CD4-positive, alpha-beta T cell treated with Interleukin-6 at 100 ng/mL for 8 hours (primary cell): ENCODE results near the gene C1QTNF1.

Source experiments
- DNase-seq: peaks from one replicate; pipeline ENCODE4 v3.0.0-alpha.2; 2020; ENCODE audit warnings: mixed read lengths, low spot score

The C1QTNF1 gene

DNA sequence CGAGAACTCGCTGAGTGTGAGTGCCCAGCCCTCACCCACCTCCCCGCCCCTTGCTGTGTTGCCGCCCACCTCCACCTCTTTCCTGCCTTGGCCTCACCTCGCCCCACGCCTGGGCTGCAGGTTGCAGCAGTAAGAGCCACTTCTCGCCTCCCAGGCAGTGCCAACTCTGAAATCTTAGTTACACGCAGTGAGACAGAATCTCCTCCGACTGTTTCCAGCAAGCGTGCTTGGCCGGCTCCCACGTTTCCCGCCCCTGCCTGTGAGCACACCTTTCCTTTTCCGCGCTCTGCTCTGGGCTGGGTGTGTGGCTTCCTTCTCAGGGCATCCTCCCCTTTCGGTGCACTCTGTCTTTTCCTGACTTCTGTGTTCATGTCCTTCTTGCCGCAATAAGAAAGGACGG lies 56.4 kb downstream of the C1QTNF1 start:
- DNase-seq: no peak

DNA sequence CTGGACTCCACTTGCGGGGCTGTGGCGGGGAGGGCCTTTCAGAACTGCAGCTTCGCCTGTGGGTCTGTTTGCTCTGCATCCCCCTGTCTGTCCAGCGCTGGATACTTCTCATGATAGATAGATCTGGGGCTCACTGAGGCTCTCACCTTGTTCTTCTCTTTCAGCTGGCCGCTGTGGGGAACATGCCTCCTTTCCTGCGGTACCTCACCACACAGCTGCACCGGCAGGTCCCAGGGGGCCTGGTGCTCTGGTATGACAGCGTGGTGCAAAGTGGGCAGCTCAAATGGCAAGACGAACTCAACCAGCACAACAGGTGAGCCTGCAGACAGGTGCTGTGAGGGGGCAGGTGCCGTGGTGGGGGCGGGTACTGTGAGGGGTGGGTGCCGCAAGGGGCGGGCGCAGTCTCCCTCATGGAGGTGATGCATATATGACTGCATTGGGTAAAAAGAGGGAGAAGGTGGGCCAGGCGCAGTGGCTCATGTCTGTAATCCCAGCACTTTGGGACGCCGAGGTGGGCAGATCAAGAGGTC lies 56.9 kb downstream of the C1QTNF1 start:
- no peak for DNase-seq

DNA sequence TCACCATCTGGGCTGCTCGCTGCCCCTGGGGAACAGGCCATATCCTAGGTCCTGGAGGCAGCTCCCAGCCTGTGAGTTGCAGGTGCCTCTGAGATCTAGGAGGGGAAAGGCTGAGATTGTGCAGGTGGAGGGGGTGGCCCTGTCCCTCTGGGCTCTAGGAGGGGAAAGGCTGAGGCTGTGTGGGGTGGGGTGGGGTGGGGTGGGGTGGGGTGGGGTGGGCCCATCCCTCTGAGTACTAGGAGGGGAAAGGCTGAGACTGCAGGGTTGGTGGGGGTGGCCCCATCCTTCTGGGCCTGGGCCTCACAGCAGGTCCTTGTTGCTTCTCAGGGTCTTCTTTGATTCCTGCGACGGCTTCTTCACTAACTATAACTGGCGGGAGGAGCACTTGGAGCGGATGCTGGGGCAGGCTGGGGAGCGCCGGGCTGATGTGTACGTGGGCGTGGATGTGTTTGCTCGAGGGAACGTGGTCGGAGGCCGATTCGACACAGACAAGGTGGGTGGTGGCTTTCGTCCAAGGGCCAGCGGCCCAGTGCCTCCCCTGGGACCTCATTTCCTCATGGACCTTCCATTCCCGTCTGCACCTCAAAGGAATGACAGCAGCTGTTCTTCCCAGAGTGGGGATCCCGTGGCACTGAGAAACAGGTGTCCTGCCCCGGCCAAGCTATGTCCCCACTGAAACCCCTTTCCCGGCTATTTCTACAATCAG lies 57.8 kb downstream of the C1QTNF1 start:
- DNase-seq: no peak

DNA sequence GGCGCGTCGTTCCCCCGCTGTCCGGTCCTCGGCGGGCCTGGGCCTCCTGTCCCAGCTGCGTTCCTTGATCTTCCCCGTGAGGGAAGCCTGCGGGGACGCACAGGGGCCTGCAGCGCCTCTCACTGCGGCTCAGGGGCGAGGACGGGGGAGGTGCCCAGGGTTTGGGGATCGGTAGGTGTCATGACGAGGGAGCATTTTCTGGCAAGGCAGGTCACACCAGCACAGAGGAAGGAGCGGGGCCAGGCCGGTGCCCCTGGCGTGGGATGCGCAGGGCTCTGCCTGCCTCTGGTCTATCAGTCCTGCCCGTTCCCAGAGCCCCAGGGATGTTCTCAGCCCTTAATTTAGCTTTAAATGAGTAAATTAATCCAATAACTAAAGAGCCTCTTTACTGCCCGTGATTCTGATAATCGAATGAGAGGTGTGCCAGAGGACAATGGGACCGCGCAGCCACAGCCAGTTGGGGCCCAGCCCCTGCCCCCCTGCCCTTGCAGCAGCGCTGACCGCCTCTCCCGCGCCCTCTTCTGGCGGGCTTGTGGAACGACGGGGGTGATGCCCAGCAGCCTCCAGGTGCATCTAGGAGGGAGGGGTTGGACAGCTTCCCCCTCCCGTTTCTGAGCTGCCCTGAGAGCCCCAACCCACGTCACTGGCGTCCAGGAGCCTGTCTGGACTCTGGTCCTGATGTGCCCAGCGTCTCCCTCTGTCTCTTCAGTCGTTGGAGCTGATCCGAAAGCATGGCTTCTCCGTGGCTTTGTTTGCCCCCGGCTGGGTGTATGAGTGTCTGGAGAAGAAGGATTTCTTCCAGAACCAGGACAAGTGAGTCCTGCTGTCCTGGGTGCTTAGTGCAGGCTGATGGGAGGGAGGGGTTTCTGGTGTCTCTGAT lies 58.6 kb downstream of the C1QTNF1 start:
- peak; percentile 43 for DNase-seq

DNA sequence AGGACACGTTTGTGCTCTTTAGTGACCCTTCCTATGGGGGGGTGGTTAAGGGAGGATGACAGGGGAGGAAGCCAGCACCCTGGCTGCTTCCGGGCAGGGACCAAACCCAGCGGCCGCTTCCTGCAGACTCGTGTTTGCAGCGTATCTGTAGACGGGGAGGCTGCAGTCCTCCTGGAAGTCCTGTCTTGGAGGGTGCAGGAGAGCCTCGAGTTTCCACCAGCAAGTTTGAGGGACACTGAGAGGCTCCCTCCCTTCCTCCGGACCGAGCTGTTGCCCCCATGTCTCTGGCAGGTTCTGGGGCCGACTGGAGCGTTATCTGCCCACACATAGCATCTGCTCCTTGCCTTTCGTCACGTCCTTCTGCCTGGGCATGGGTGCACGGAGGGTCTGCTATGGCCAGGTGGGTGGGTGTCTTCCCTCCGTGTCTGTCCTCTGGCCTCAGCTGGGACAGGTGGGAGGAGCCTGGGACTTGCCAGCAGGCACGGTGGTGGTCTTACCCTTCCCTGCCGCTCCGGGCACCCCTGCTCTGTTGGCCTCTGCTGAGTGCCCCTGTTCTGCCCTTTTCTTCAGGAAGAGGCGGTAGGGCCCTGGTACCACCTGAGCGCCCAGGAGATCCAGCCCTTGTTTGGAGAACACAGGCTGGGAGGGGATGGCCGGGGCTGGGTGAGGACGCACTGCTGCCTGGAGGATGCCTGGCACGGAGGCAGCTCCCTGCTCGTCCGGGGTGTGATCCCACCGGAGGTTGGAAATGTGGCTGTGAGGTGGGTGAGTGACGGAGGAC lies 59.4 kb downstream of the C1QTNF1 start:
- no peak for DNase-seq

DNA sequence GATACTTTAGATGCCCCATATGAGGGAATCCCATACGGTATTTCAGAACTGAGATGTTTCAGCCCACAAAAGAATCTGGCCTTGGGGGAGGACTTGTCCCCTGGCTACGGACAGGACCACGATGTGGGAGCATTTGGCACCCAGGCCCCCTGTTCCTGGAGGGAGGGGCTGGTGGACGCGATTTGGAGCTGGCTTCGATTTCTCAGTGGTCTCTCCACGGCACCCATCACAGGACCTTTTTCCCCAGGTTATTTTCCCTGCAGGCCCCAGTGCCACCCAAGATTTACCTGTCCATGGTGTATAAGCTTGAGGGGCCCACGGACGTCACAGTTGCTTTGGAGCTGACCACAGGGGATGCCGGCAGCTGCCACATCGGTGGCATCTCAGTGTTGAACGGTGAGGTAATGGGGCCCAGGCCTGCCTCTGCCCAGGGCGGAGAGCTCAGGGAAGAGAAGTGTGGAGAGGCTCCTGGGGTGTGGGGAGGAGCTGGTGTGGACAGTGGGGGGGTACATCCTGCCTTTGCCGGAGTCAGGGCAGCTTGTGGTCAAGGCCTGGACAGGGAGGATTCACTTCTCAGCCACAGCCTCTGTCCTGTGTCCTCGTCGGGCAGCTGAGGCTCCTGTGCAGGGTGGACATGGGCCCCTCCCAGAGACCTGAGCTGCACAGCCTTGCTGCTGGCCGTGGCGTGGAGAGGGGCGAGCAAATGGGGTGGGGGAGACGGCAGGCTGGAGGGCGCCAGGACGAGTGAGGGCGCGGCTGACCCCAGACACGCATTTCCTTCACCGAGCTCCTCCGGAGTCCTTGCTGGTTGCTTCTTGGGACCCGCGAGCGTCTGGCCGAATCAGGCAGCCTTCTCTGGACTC lies 60.6 kb downstream of the C1QTNF1 start:
- no peak for DNase-seq

DNA sequence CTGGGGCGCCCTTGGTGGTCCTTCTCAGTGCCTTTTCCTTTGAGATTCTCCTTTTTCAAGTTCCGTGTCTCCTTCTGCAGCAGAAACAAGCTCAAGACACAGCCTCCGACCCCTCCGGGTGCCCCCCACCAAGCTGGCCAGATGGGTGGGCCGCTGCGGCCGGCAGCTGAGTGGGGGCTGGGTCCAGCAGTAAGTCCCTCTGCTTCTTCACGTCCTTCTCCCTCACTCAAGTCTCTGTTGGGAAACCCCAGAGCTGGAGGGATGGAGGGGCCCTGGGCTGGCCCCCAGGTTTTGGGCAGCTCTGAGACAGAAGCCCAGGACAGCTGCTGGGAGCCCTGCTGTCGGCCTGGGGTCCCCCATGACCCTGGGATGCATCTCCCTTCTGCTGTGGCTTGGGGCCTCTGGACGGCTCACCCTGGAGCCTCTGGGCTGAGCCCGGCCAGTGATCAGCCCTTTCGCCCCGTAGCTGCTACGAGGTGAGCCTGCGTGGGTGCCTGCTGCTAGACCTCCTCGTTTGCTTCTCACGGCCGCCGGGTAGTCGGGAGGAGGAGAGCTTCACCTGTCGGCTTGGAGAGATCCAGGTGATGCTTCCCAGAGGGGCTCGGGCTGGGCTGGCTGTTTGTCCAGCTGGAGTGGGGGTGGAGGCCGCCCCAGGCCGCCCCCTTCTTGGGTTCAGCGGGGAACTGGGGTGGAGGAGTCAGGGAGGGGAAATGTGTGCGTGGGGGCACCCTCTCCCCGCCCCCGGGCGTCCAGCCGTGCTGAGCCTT lies 61.4 kb downstream of the C1QTNF1 start:
- no peak for DNase-seq

DNA sequence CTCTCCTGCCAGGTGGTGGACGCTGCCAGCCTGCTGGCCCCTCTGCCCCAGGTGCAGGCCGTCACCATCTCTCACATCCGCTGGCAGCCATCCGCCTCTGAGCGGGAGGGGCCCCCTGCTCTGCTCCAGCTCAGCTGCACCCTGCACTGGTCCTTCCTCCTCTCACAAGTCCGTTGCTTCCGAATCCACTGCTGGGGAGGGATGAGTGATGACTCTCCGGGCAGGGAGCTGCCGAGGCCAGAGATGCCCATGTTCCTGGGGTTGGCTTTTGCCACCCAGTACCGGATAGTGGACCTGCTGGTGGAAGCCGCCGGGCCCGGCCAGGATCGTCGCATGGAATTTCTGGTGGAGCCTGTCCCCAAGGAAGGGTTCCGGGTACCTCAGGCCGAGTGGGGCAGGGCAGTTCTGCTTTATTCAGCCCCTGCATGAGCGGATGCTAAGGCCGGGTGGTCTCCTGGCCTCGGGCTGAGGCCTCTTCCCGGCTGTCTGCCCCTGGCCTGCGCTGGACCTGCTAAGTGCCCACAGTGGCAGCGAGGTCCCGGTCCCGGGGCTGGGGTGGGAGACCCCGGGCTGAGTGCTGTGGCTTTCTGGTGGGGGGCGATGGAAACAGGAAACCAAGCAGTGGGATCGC lies 62.1 kb downstream of the C1QTNF1 start:
- no peak for DNase-seq

DNA sequence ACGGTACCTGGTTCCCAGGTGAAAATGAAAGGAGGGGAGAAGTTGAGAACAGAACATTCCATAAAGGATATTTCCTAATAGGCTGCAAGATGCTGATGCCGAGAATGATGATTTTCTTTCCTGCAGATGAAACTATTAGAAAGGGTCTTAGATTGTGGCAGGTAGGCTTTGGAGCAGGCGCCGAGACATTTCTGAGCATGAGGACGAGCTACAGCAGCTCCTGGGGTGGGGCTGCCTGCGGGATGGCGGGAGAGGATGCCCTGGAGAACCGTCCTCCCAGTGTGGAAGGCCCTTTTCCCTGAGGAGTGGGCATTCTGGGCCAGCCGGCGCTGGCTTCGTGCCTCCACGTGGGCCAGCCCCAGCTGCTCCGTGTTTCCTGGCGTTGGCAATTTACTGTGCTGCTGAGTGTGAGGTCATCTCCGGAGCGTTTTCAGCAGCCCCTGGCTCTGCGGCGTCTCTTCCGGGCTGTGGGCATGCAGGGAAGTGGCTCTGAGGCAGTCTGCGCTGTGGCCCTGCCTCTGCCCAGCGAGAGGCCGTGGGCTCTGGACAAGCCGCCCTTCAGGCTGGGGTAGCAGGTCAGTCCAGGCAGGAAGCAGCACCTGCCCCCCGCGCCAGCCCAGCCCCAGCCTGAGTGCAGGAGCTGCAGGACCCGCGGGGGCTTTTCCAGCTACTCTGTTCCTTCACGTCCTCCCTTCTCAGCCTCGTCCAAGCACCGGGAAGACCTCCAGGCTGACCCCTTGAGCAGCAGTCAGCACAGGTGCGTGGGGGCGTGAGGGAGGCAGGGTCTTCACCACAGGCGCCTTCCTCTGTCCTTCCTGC lies 62.8 kb downstream of the C1QTNF1 start:
- no peak for DNase-seq

DNA sequence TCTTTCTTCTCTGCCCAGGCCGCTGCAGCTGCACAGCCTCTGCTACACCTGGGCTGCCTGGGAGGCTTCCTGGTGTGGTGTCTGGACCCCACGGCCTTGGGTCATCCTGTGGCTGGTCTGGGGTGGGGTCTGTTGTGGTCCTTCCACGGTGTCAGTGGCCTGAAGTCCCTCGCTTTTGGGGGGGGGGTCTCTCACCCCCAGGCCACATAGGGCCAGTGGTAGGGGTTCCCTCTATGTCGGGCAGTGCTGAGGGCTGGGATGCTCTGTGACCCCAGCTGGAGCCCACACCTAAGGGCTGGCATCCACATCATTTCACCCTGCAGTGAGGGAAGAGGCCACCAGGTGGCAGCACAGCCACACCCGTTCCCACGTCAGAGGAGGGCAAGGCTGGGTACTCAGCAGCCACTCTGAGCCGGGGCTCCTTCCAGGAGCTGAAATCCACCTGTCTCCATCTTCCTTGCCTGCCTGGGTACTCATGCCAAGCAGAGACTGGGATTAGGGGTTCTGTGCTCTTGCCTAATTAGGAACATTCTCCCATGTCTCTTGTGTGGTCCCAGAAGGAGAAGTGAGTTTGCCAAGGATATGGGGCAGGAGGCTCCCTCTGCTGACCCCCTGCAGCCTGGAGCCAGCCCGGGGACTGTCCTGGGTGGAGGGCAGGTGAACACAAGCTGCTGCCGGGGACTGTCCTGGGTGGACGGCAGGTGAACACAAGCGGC lies 63.6 kb downstream of the C1QTNF1 start:
- DNase-seq: peak; percentile 63

DNA sequence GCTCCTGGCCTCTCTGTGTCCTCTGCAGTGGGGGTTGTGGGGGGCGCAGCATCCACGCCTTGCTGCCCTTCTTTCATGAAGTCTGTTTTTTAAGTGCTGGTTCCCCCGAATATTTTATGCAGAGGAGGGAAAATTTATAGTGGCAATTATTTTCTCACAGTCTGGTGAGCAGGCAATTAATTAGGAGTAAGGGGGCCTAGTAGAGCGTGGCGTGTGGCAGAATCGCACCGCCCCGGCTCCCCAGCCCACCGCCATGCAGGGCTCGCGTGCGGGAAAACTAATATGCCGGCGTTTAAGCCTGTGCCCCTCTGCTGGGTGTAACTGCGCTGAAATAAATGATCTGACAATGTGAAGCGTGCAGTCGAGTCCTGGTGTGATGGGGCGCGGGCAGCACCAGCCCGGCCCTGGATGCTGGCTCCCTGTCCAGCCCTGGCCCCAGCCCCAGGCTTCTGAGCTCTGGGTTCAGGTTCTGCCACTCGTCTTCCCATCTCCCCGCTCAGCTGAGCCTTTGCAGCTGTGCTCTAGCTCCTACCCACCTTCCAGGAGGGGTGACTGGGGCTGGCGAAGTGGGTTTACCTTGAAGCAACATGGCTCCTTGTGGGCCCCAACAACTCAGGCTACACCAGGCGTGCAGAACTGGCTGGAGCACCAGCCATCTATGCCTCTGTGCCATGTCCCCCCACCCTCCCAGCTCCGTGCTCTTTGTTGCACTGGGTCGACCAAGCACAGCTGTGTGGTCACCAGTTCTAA lies 64.5 kb downstream of the C1QTNF1 start:
- no peak for DNase-seq

DNA sequence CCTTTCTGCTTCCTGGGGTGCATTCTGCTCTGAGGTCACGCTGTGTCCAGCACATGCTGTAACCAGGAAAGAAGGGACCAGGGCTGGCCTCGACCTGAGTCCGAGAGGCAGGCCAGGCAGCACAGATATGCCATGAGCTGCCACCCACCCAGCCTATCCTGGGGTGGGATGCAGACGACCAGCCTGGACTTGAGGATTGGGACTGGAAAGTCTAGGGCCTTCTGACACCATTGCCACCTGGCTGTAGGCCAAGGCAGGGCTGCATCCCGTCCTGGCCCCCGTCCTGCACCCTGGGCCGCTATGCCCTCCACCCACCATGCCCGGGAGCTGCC lies 65.0 kb downstream of the C1QTNF1 start:
- DNase-seq: no peak

DNA sequence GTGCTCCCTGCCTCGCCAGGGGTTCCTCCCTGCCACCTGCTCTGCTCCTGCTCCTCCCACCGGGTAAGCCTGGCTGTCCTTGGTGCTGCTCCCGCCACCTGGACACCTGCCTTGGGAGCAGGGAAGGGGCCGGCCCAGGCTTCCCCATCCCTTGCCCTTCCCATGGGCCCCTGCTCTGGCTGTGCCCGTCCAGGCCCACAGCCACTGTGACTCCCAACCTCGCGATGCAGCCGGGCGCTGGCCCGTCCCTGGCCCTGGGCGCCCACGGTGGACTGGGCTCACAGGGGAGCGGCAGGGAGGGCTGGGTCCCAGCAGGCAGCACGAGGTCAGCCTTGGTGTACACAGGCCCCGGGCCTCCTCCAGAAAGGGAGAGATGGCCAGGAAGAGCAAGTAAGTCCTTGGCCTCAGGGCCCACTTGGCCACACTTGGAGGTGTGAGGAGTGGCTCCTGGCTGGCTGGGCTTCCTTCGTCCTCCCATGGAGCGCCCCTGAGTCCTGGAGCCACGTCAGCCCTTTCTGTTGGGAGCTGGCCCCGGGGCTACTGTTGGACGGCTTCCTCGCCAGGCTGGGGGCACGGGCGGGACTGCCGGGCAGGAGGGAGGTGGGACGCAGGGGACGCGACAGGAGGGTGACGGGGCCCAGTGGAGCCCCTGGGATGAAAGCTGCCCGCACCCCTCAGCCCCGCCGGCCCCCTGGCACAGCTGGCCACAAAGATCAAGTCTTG lies 65.9 kb downstream of the C1QTNF1 start:
- DNase-seq: no peak

DNA sequence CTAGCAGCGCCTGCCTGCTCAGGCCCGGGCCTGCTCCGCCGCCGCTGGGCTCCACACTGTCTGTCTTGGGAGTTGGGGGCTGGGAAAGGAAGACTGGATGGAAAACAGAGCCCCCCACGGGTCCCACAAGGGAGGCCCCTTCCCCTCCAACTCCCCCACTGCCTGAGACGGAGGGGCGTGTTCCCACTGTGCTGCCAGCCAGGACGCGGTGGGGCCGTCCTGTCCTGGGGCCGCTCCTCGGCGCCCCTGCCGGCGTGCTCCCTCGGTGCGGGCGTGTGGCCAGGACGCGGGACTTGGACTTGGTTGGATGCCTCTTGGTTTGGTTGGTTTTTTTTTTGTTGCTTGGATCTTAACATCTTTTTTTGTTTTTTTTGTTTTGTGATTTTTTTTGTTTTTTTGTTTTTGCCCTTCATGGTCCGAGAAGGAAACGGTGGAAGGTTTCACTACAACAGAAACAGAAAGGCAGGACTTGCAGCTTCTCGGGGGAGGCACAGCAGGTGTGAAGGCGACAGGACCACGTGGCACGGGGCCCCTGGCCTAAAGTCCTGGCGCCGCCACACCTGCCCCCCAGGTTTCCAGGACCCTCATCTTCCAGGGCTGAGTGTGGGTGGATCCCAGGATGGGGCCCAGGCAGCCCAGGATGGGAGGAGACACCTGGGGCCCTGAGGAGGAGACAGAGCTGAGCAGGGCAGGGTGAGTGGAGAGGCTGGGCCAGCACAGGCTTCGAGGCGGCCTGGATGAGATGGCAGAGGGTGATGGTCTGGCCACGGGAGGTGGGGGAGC lies 66.7 kb downstream of the C1QTNF1 start:
- no peak for DNase-seq

DNA sequence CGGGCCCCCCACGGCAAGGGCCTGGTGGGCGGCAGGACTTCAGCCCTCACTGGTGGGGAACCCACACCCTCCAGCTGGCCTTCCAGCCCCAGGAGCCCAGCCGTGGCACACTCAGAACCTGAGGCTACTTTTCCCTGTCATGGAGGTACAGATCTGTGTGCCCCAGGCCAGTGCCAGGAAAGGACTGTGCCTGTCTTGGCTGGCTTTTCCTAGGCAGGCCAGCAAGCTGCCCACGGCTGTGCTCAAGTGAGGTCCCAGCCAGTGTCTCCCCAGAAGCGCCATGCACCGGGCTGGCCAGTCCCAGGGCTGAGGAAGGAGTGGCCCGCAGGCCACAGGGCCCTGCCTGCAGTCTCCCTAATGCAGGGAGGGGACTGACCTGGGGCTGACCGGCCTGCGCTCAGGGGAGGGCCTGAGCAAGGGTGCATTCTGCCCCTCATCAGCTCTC lies 67.3 kb downstream of the C1QTNF1 start:
- DNase-seq: no peak

DNA sequence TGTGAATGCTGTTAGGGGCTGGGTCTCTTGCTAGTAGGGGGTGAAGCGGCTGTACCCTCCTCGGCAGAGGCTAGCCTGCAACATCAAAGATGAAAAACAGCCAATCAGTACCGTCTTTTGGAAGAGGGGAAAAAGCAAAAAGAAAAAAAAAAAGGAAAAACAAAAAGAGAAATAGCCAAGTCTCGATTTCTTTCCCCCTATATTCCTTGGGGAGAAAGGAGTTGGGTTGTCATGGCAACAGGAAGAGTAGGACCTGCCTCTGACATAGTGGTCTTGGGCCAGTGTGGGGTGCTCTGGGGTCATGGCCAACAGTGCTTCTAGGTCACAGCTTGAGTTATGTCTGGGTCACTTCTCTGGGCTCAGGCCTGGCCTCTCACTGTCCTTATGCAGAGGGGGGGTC lies 68.6 kb downstream of the C1QTNF1 start:
- DNase-seq: no peak
